Epithelial cell of proximal tubule (primary cell): Measurements from ENCODE around the gene NOS1AP. TPM values are rescaled to one million over a fixed set of nuclear protein-coding genes. Genes with fewer than 3 reads are reported as not detected.
A peak's percentile ranks its signal among the peaks of the same experiment; 100 is the strongest.

Experiments
- DNase-seq: peaks from one replicate; pipeline ENCODE4 v3.0.0-alpha.2; 2011; ENCODE audit warnings: low read depth
- H3K4me3 ChIP-seq: 2 replicates; pipeline ENCODE4 v1.5.1; 2011; ENCODE audit warnings: low read depth, mild to moderate bottlenecking, low read length
- CTCF ChIP-seq: conservative IDR thresholded peaks from 2 replicates; pipeline ENCODE4 v1.5.1; 2012; ENCODE audit warnings: low read depth, mild to moderate bottlenecking, low read length
- total RNA-seq: library from RNA; depleted of rRNA; stranded (reverse); fragments of >200 nt; gene quantifications from 2 replicates; pipeline ENCODE4 v1.2.3, GENCODE V29; 2015

The NOS1AP gene
- total RNA-seq, 1 donor from 2014 or later = 2.2 TPM

GRCh38 chr1:162177126-162177525 lies 107.6 kb downstream of the NOS1AP start:
- no peak overlapping the region for H3K4me3 ChIP-seq
- DNase-seq = peak; percentile 37
- no peak for TF ChIP-seq CTCF

GRCh38 chr1:162178432-162178831 lies 108.9 kb downstream of the NOS1AP start:
- TF ChIP-seq CTCF = no peak
- DNase-seq = no peak
- H3K4me3 ChIP-seq = no peak overlapping the region

- DNase-seq = no peak
- no peak for TF ChIP-seq CTCF
- no peak overlapping the region for H3K4me3 ChIP-seq
Observed at GRCh38 chr1:162179121-162179520, 109.6 kb downstream of the NOS1AP start.

- DNase-seq = no peak
- TF ChIP-seq CTCF = no peak
- no peak overlapping the region for H3K4me3 ChIP-seq
Observed at GRCh38 chr1:162180813-162181212, 111.3 kb downstream of the NOS1AP start.

GRCh38 chr1:162182090-162182489 lies 112.6 kb downstream of the NOS1AP start:
- H3K4me3 ChIP-seq = no peak overlapping the region
- no peak for TF ChIP-seq CTCF
- no peak for DNase-seq

- H3K4me3 ChIP-seq = no peak overlapping the region
- no peak for TF ChIP-seq CTCF
- DNase-seq = no peak
Observed at GRCh38 chr1:162185314-162186025, 116.0 kb downstream of the NOS1AP start.

- TF ChIP-seq CTCF = no peak
- DNase-seq = no peak
- no peak overlapping the region for H3K4me3 ChIP-seq
Observed at GRCh38 chr1:162186026-162186374, 116.5 kb downstream of the NOS1AP start.
